H9 (cell line): ENCODE results near the gene EHBP1. TPM values are rescaled to one million over a fixed set of nuclear protein-coding genes. Genes with fewer than 3 reads are reported as not detected.

Experiments used
- DNase-seq: peaks from one replicate; pipeline ENCODE4 v3.0.0-alpha.2; 2017
- H2AFZ ChIP-seq: one replicate; pipeline ENCODE4 v1.6.1; 2013; ENCODE audit warnings: mild to moderate bottlenecking, low read length, control low read depth, moderate library complexity
- H2AK5ac ChIP-seq: 2 replicates; pipeline ENCODE4 v1.6.1; 2013; ENCODE audit warnings: low read length, control low read depth, mixed read lengths; ENCODE audit not compliant: insufficient read length
- H2BK120ac ChIP-seq: one replicate; pipeline ENCODE4 v1.6.1; 2013; ENCODE audit warnings: low read depth, mild to moderate bottlenecking, low read length, control low read depth, inconsistent platforms; ENCODE audit not compliant: poor library complexity, severe bottlenecking
- H2BK12ac ChIP-seq: 2 replicates; pipeline ENCODE4 v1.6.1; 2013; ENCODE audit warnings: low read length, control low read depth, mixed read lengths, low read depth; ENCODE audit not compliant: insufficient read length
- H2BK15ac ChIP-seq: 2 replicates; pipeline ENCODE4 v1.6.1; 2013; ENCODE audit warnings: low read depth, low read length, control low read depth
- H2BK20ac ChIP-seq: one replicate; pipeline ENCODE4 v1.6.1; 2013; ENCODE audit warnings: low read depth, mild to moderate bottlenecking, low read length, control low read depth, inconsistent platforms; ENCODE audit not compliant: poor library complexity, severe bottlenecking
- H2BK5ac ChIP-seq: 2 replicates; pipeline ENCODE4 v1.6.1; 2013; ENCODE audit warnings: low read length, control low read depth, mixed read lengths; ENCODE audit not compliant: insufficient read length
- H3K14ac ChIP-seq: 2 replicates; pipeline ENCODE4 v1.6.1; 2013; ENCODE audit warnings: low read length, control low read depth; ENCODE audit not compliant: insufficient read depth
- H3K18ac ChIP-seq: 2 replicates; pipeline ENCODE4 v1.6.1; 2013; ENCODE audit warnings: low read depth, mild to moderate bottlenecking, mixed read lengths, low read length, control low read depth; ENCODE audit not compliant: insufficient read length
- H3K23ac ChIP-seq: 2 replicates; pipeline ENCODE4 v1.6.1; 2013; ENCODE audit warnings: low read length, control low read depth, mixed read lengths, low read depth; ENCODE audit not compliant: insufficient read length
- H3K23me2 ChIP-seq: 2 replicates; pipeline ENCODE4 v1.6.1; 2013; ENCODE audit warnings: low read depth, mild to moderate bottlenecking, mixed read lengths, low read length, control low read depth; ENCODE audit not compliant: insufficient read length, poor library complexity, severe bottlenecking
- H3K27ac ChIP-seq: 2 replicates; pipeline ENCODE4 v1.5.1; 2013; ENCODE audit warnings: low read length, control low read depth, mixed read lengths, low read depth; ENCODE audit not compliant: insufficient read length
- H3K27me3 ChIP-seq: 2 replicates; pipeline ENCODE4 v1.6.1; 2013; ENCODE audit warnings: low read length, control low read depth, inconsistent platforms; ENCODE audit not compliant: insufficient read depth
- H3K4ac ChIP-seq: 2 replicates; pipeline ENCODE4 v1.6.1; 2013; ENCODE audit warnings: low read depth, mild to moderate bottlenecking, control low read depth, inconsistent platforms, low read length, moderate library complexity
- H3K4me1 ChIP-seq: 2 replicates; pipeline ENCODE4 v1.6.1; 2013; ENCODE audit warnings: low read length, control low read depth, inconsistent platforms; ENCODE audit not compliant: insufficient read depth
- H3K4me2 ChIP-seq: 2 replicates; pipeline ENCODE4 v1.6.1; 2013; ENCODE audit warnings: low read length, control low read depth, mixed read lengths; ENCODE audit not compliant: insufficient read length, insufficient read depth
- H3K56ac ChIP-seq: 2 replicates; pipeline ENCODE4 v1.6.1; 2013; ENCODE audit warnings: low read depth, mild to moderate bottlenecking, mixed read lengths, low read length, control low read depth; ENCODE audit not compliant: insufficient read length
- H3K79me1 ChIP-seq: 2 replicates; pipeline ENCODE4 v1.6.1; 2013; ENCODE audit warnings: low read depth, mild to moderate bottlenecking, moderate library complexity, low read length, control low read depth, inconsistent platforms; ENCODE audit not compliant: insufficient read depth, poor library complexity, severe bottlenecking
- H3K79me2 ChIP-seq: 2 replicates; pipeline ENCODE4 v1.6.1; 2013; ENCODE audit warnings: low read length, control low read depth, inconsistent platforms; ENCODE audit not compliant: insufficient read depth
- H3K9ac ChIP-seq: 2 replicates; pipeline ENCODE4 v1.6.1; 2013; ENCODE audit warnings: low read length, control low read depth, mixed read lengths; ENCODE audit not compliant: insufficient read length; ENCODE audit errors: extremely low read depth
- H3K9me3 ChIP-seq: one replicate; pipeline ENCODE4 v1.6.1; 2013; ENCODE audit warnings: low read depth, low read length, inconsistent platforms; ENCODE audit not compliant: control insufficient read depth
- H3T11ph ChIP-seq: one replicate; pipeline ENCODE4 v1.6.1; 2013; ENCODE audit warnings: mild to moderate bottlenecking, low read length, control low read depth, inconsistent platforms
- H4K20me1 ChIP-seq: one replicate; pipeline ENCODE4 v1.6.1; 2013; ENCODE audit not compliant: control insufficient read depth, insufficient read length, insufficient read depth
- H4K5ac ChIP-seq: 2 replicates; pipeline ENCODE4 v1.6.1; 2013; ENCODE audit warnings: low read depth, mild to moderate bottlenecking, mixed read lengths, low read length, control low read depth; ENCODE audit not compliant: insufficient read length
- H4K8ac ChIP-seq: replicated peaks from 2 replicates; pipeline ENCODE4 v1.6.1; 2013; ENCODE audit warnings: low read length, control low read depth, mixed read lengths, low read depth; ENCODE audit not compliant: insufficient read length
- H4K91ac ChIP-seq: 2 replicates; pipeline ENCODE4 v1.6.1; 2013; ENCODE audit warnings: low read depth, mild to moderate bottlenecking, moderate library complexity, mixed read lengths, low read length, control low read depth; ENCODE audit not compliant: insufficient read length
- H3K27ac Mint-ChIP-seq, 3 experiments: 2 replicates in 2 of 3; 3 replicates in 1 of 3; pipeline ENCODE4 v1.8.0; 2020 to 2021; ENCODE audit warnings: mixed read lengths in 3 of 3, mild to moderate bottlenecking in 1 of 3, moderate library complexity in 1 of 3
- H3K27me3 Mint-ChIP-seq: 2 replicates; pipeline ENCODE4 v1.8.0; 2021; ENCODE audit warnings: low read depth, mild to moderate bottlenecking, moderate library complexity, mixed read lengths
- H3K36me3 Mint-ChIP-seq, 3 experiments: 2 replicates in 2 of 3; 3 replicates in 1 of 3; pipeline ENCODE4 v1.8.0; 2020 to 2021; ENCODE audit warnings: low read depth in 3 of 3, mixed read lengths in 3 of 3; ENCODE audit not compliant: insufficient read depth in 1 of 3
- H3K4me1 Mint-ChIP-seq, 2 experiments: 2 replicates each; pipeline ENCODE4 v1.8.0; 2020; ENCODE audit warnings: mixed read lengths in 2 of 2
- H3K4me3 Mint-ChIP-seq, 2 experiments: 2 replicates in 1 of 2; 3 replicates in 1 of 2; pipeline ENCODE4 v1.8.0; 2020 to 2021; ENCODE audit warnings: mild to moderate bottlenecking in 2 of 2, mixed read lengths in 2 of 2, moderate library complexity in 1 of 2
- H3K9me3 Mint-ChIP-seq, 2 experiments: 2 replicates in 1 of 2; 3 replicates in 1 of 2; pipeline ENCODE4 v1.8.0; 2020; ENCODE audit warnings: mild to moderate bottlenecking in 2 of 2, mixed read lengths in 2 of 2, moderate library complexity in 1 of 2
- WGBS: extraction: QIAGEN DNeasy Blood & Tissue Kit; methylation state at CpG from one replicate; pipeline ENCODE4 v1.1.7; 2013; ENCODE audit warnings: missing lambda C conversion rate, low lambda C conversion rate, mixed read lengths; ENCODE audit not compliant: insufficient read length; ENCODE audit errors: extremely low coverage; 5-methylcytosine and 5-hydroxymethylcytosine counted together
- total RNA-seq: library from RNA; stranded (reverse); gene quantifications from 2 replicates; pipeline ENCODE4 v1.2.1, GENCODE V29; 2021
- TF ChIP-seq, protein P1 (sequence below): fragments of 200-600 bp; sonication (generic); conservative IDR thresholded peaks from 3 replicates; pipeline ENCODE4 v1.8.0; 2021; ENCODE audit warnings: antibody characterized with exemption, mild to moderate bottlenecking

EHBP1 gene
- total RNA-seq, 1 experiment from 2014 or later: 35.6 TPM

DNA sequence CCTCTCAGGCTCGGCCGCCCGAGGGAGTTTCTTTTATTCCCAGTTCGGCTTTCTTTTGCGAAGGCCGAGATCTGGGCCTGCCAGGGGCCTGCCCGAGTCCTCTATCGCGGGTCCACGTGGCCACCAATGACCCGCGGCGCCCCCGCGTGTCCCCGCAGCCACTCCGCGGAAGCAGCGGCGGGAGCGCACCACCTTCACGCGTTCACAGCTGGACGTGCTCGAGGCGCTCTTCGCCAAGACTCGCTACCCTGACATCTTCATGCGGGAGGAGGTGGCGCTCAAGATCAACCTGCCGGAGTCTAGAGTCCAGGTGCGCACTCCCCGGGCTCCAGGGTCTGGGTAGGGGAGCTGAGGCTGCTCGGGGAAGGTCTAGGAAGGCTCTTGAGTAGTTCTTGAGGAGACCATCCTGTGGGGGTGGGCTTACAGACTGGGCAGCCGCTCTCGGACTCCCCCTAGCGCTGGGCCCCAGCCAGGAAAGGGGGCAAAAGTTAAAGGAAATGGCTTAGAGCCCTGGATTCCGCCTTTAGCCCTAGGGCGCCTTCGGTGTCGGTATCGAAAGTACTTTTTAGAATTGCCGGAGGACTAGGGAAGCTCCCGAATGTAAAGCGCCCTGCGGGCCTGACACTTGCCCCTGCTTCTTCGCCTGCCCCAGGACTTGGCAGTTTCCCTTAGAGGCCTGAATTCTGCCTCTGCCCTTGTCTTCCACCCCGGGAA is 348.5 kb downstream of the EHBP1 start:
- Mint-ChIP-seq H3K9me3 (peaks cover 0 to 9% of the 10 kb centered on the region in 2 experiments; a peak in 3 of 5 replicates), H3K4me3 (peak overlapping the region; percentile 39 to 81), H3K27ac (no peak overlapping the region; a peak in 1 of 7 replicates), H3K4me1 (peaks cover 62 to 74% of the 10 kb centered on the region in 2 experiments), H3K27me3 (peaks cover 95% of the 10 kb centered on the region), H3K36me3 (peaks cover 0 to 2% (median 0%) of the 10 kb centered on the region in 3 experiments; a peak in 2 of 7 replicates)
- no peak overlapping the region for H2BK15ac ChIP-seq
- peaks cover 5% of the 10 kb centered on the region for H4K20me1 ChIP-seq
- H4K8ac ChIP-seq: no peak overlapping the region
- no peak overlapping the region for H2BK20ac ChIP-seq
- H4K91ac ChIP-seq: no peak overlapping the region
- H3K9ac ChIP-seq: no peak overlapping the region
- no peak overlapping the region for H3K4ac ChIP-seq
- DNase-seq: peak; percentile 90
- H3K14ac ChIP-seq: no peak overlapping the region
- peaks cover 10% of the 10 kb centered on the region; the same call in 1 of the 2 replicates for H3K4me1 ChIP-seq
- TF ChIP-seq, protein P1, sequence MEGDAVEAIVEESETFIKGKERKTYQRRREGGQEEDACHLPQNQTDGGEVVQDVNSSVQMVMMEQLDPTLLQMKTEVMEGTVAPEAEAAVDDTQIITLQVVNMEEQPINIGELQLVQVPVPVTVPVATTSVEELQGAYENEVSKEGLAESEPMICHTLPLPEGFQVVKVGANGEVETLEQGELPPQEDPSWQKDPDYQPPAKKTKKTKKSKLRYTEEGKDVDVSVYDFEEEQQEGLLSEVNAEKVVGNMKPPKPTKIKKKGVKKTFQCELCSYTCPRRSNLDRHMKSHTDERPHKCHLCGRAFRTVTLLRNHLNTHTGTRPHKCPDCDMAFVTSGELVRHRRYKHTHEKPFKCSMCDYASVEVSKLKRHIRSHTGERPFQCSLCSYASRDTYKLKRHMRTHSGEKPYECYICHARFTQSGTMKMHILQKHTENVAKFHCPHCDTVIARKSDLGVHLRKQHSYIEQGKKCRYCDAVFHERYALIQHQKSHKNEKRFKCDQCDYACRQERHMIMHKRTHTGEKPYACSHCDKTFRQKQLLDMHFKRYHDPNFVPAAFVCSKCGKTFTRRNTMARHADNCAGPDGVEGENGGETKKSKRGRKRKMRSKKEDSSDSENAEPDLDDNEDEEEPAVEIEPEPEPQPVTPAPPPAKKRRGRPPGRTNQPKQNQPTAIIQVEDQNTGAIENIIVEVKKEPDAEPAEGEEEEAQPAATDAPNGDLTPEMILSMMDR: peak; percentile 87
- no peaks in the 10 kb centered on the region for H3K9me3 ChIP-seq
- peak overlapping the region; percentile 74 for H3K4me2 ChIP-seq
- H2AFZ ChIP-seq: no peak overlapping the region
- H2BK12ac ChIP-seq: no peak overlapping the region
- no peak overlapping the region for H3K27ac ChIP-seq
- no peak overlapping the region for H2BK5ac ChIP-seq
- no peak overlapping the region for H2AK5ac ChIP-seq
- H3K18ac ChIP-seq: no peak overlapping the region
- H3T11ph ChIP-seq: no peak overlapping the region
- H3K23me2 ChIP-seq: peaks cover 46% of the 10 kb centered on the region
- H4K5ac ChIP-seq: no peak overlapping the region
- H3K23ac ChIP-seq: no peak overlapping the region
- no peaks in the 10 kb centered on the region for H3K79me2 ChIP-seq
- no peaks in the 10 kb centered on the region for H3K79me1 ChIP-seq
- no peak overlapping the region for H2BK120ac ChIP-seq
- WGBS: no CpG with 5 or more reads among the region's 48 CpGs
- H3K27me3 ChIP-seq: peaks cover 82% of the 10 kb centered on the region
- H3K56ac ChIP-seq: no peak overlapping the region
